ENCODE data around the gene GRIP1. TPM values are rescaled to one million over a fixed set of nuclear protein-coding genes. Genes with fewer than 3 reads are reported as not detected.

The GRIP1 gene
- total and polyA plus RNA-seq, 2 of the 4 experiments (the other 2 are of a cell fraction) = under 0.01 to 0.07 TPM

GRCh38 chr12:66352899-66353298, 326.0 kb downstream of the GRIP1 start:
- DNase-seq (no peak), ATAC-seq (ENCODE audit: low read depth) (no peak)
- no peak overlapping the region for H2AFZ ChIP-seq (replicated peaks; ENCODE audit: low read length, poor library complexity)
- H2AK5ac ChIP-seq (ENCODE audit: low read depth, low read length) = no peak overlapping the region
- no peaks in the 10 kb centered on the region for H3K27me3 ChIP-seq (ENCODE audit: control insufficient read depth, insufficient read depth, low read length)
- no peak overlapping the region for H3K4me2 ChIP-seq (ENCODE audit: low read depth, low read length)
- no peaks in the 10 kb centered on the region for H3K36me3 ChIP-seq (ENCODE audit: control insufficient read depth, insufficient read depth, low read length)
- no peak overlapping the region for H3K27ac ChIP-seq (ENCODE audit: insufficient read depth, low read length)
- H4K8ac ChIP-seq (ENCODE audit: low read depth in 2 of 2, low read length in 2 of 2) = no peak overlapping the region
- H2BK120ac ChIP-seq (ENCODE audit: low read depth, low read length) = no peak overlapping the region
- no peak overlapping the region for H2BK5ac ChIP-seq (ENCODE audit: low read depth, low read length, poor library complexity, severe bottlenecking)
- H4K91ac ChIP-seq (ENCODE audit: insufficient read depth, low read depth, low read length) = no peak overlapping the region
- ChIA-PET POLR2A (ENCODE audit: unreplicated experiment) (no interaction called here), CTCF (interaction anchor here (1.0 to 1.9 kb wide), 2 partner anchors 23 to 56 kb away, joined by 4 to 7 read pairs; no protein-coding TSS in a partner anchor)
- H3K4ac ChIP-seq (ENCODE audit: low read depth, low read length) = no peak overlapping the region
- no peak overlapping the region for H2BK20ac ChIP-seq (ENCODE audit: low read depth, low read length)
- H4K5ac ChIP-seq (ENCODE audit: low read depth, low read length) = no peak overlapping the region
- H3K14ac ChIP-seq (replicated peaks; ENCODE audit: low read depth, low read length) = no peak overlapping the region
- H3K4me1 ChIP-seq (ENCODE audit: control insufficient read depth, insufficient read depth, low read length) = no peaks in the 10 kb centered on the region
- no peak overlapping the region for H2BK15ac ChIP-seq (ENCODE audit: low read depth, low read length)
- H3K23ac ChIP-seq (ENCODE audit: low read depth, low read length) = no peak overlapping the region
- no peak overlapping the region for H3K9ac ChIP-seq (ENCODE audit: low read depth, low read length)
- no peak overlapping the region for H3K4me3 ChIP-seq (ENCODE audit: insufficient read depth, low read depth, low read length)
- no peak for TF ChIP-seq RFX5 (IDR thresholded peaks at IDR 0.05; ENCODE audit: low read depth, low read length)
- no peak for TF ChIP-seq MAZ (IDR thresholded peaks at IDR 0.05; ENCODE audit: borderline replicate concordance, low read depth, low read length)
- no peak for TF ChIP-seq FOS (IDR thresholded peaks at IDR 0.05; ENCODE audit: low read depth, low read length)
- TF ChIP-seq MAFK (IDR thresholded peaks at IDR 0.05; ENCODE audit: low read depth, low read length) = no peak
- no peak for TF ChIP-seq RAD21 (IDR thresholded peaks at IDR 0.05; ENCODE audit: low read length)
- no peak overlapping the region for H3K56ac ChIP-seq (ENCODE audit: extremely low read depth, insufficient read depth, low read length)
- in situ Hi-C loops (cut with MboI; ENCODE audit: low sequenced_read_pairs) = no loop called here
- dilution Hi-C loops (cut with HindIII; ENCODE audit: low sequenced_read_pairs, unreplicated experiment) = no loop called here
- intact Hi-C loops (cut with micrococcal nuclease) = loop anchor here (1.0 kb wide), 1 partner anchor 56 kb away; no protein-coding TSS in a partner anchor
- H2AK9ac ChIP-seq (replicated peaks; ENCODE audit: low read depth, low read length, poor library complexity) = no peak overlapping the region
- H3K79me1 ChIP-seq (ENCODE audit: low read depth in 1 of 2, low read length in 2 of 2) = no peaks in the 10 kb centered on the region
- H4K20me1 ChIP-seq (ENCODE audit: insufficient read depth, low read length) = no peaks in the 10 kb centered on the region
- H3K9me3 ChIP-seq (ENCODE audit: control insufficient read depth, insufficient read depth, low read length) = no peaks in the 10 kb centered on the region
- WGBS, 2 experiments (ENCODE audit: extremely low coverage in 2 of 2, insufficient read length in 1 of 2) = 60% methylated on average over 1 of the region's 8 CpGs; no CpG with 5 or more reads in 1 of the 2 experiments
- H3K9me1 ChIP-seq (ENCODE audit: insufficient read depth, low read length) = no peaks in the 10 kb centered on the region; the same call in 1 of the 2 replicates
- H3K18ac ChIP-seq (ENCODE audit: low read depth, low read length) = no peak overlapping the region
- no TSS peak for BruUV-seq (replicated peaks)
